HG03457 (cell line): ENCODE results near the gene SYNM.

ENCODE experiments used
- ATAC-seq: cut with Tn5 transposase; IDR thresholded peaks from one replicate; pipeline ENCODE4 v1.9.1; 2021; ENCODE audit warnings: moderate number of reproducible peaks; ENCODE audit not compliant: unreplicated experiment

Gene SYNM

GRCh38 chr15:99163271-99164062 lies 58.6 kb downstream of the SYNM start:
- no peak for ATAC-seq

- ATAC-seq = no peak
Measured at GRCh38 chr15:99164119-99164518, 59.2 kb downstream of the SYNM start.

DNA sequence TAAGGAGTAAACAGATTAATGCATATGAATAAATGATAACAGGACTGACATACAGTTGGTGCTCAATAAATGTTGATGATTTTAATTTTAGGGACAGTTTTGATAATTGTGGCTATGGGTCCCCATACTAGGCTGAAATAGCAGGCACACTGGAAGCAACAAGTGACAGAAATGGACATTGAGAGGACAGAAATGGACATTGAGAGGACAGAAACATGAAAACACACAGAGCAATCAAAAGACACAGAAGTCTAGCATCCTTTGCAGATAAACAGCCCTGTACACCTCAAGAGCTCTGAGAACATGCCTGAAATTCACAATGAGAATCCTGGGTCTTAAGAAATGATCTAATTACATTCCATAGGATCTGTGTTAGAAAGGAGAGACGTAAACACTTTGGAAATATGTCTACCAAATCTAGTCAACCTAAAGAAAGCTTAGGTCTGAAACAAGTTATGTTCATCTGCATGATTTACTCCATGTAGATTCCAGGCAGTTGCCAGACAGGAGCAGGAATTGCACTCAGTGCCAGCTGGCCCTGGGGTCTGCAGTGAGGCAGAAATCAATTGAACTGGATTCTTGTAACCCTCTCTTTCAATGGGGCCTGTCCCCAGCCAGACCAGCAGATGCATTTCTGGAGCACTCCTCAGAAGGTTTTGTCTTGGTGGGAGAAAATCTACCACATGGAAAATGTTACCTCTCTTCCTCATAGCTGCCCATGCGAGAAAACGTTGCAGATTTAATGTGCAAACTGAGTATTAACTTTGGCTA lies 60.3 kb downstream of the SYNM start:
- ATAC-seq = no peak

- no peak for ATAC-seq
Measured at GRCh38 chr15:99165956-99166689, 61.2 kb downstream of the SYNM start.

DNA sequence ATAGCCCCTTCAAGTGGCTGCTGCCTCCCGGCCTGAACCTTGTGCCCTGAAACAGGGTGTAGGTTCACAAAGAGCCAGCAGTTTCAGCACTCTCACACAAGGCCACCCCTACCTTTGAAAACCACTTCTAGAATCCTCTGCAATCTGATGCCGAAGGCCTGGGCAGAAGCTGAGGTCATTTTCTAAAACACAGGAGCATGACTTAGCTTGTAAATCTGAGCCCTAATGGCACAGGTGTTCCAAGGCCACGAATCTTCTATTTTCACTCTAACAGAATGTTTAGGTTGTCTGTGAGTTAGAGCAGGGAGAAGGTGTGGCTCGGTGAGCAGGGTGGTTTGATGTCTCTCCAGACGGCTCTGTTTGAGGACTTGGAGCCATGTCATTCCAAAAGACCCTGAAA lies 62.3 kb downstream of the SYNM start:
- no peak for ATAC-seq

DNA sequence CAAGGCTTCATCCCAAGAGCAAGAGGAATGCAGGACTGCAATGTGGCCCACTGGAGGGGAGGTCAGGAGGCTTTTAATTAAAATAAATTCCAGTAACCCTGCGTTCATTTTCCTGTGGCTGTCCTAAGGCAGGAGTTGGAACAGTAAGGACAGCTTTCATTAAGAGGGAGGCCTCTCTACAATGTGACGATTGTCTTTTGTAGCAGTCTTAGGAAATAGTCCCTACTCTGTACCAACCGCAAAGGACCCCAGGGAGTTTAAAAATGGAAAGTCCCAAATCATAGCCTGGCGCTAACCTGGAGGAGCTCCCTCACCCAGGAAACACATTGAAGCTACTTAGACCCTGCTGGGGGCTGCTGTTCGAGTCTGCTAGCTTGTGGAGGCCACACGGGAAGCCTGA lies 62.8 kb downstream of the SYNM start:
- ATAC-seq = no peak

DNA sequence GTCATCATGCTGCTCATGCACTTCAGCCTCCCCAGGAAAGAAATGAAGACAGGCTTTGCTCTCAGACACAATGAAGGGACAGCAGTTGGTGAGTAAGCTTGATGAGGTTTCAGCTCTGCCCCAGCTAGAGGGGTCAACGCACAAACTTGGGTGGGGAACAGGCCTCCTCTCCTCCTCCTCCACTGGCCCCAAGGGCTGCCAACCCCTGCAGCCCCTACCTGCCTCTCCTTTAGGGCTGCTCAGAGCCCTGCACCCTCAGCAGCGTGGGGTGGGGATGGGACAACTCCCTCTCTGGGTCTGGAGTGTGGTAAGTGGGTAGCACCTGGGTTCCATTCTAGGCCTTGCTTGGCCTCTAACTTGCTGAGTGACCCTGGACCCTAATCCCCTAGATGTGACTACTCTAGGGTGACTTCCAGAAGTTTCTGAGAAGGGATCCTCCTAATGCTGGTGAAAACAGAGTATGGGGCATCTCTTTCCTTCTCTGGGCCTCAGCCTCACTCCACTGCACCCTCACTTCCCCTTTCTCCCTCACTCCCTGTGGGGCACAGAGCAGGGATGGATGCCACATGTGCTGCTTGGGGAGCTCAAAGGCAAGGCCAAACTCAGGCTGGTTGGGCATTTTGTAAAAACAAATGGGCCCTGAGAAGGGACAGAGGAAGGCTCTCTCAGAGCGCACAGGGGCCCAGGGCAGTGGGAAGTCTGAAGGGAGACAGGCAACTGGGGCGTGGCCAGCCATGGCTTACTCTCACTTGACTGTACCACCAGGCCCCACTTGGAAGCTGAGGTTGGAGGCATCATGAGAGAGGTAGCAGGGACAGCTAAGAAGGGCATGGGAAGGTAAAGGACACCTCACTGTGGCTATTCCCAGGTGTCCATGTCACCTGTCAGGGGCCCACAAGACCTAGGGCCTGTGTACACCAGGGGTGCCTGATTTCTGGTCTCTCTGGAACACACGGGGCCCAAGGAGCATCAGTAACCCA lies 64.0 kb downstream of the SYNM start:
- no peak for ATAC-seq

DNA sequence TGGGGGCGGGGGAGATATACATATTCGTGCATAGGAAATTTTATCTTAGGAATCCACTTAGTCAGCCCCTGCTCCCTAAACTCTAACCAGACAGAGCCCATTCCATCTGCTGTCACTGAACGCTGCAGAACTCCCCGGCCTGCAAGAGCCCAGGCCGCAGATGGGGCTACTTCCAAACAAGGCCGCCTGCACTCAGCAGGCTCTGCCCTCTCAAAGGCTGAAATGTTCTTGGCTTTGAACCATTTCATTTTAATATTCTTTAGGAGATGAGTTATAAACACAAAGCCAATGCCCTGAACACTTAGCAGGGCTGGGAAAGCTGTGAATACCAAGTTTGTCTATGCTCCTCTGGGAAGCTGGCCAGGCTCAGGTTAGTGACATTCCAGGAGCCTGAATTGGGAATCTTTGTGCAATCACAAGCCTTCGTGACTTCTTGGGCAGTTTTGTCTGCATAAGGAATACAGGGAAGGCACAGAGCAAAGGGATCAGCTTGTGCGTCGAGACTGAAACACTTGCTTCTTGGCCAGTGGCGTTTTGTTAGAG lies 65.0 kb downstream of the SYNM start:
- ATAC-seq = no peak

DNA sequence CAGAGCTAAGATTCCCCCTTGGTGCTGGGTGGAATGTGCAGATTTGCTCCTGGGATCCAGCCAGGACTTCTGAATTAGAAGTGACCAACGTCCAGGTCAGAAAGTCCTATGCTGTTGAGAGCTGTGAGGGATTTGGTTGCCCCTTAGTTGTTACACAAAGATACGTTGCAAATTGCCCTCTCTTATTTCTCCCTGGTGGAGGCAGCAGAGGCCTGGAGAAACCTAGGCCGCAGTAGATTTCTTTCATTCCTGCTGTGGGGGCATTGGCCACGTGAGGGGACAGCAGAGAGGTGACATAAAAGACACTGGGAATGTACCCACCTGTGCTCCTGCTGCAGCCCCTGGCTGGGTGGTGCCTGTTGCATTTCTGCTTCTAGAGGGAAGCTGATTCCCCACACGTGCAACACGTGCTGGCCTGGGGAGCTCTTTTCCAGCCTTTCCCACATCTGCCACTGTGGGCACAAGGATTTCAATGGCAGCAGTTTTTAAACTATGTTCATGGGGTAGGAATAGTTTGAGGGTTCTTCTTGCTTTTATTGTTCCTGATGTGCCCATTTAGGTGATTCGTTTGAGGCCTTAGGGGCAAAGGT lies 65.7 kb downstream of the SYNM start:
- ATAC-seq = no peak

DNA sequence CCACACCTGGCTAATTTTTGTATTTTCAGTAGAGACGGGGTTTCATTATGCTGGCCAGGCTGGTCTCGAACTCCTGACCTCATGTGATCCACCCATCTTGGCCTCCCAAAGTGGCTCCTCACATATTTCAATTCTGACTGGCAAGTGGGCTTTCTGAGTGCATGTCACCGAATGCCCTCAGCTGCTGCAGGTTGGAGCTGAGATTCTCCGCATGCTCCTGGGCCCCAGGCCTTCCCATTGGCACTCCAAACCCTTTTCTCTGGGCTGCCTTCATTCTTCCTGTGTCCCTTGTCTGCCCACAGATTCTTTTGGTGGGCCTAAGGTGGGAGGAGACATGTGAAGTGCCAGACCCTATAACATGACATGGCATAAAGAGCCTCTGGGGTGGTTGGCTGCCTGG lies 67.3 kb downstream of the SYNM start:
- no peak for ATAC-seq

DNA sequence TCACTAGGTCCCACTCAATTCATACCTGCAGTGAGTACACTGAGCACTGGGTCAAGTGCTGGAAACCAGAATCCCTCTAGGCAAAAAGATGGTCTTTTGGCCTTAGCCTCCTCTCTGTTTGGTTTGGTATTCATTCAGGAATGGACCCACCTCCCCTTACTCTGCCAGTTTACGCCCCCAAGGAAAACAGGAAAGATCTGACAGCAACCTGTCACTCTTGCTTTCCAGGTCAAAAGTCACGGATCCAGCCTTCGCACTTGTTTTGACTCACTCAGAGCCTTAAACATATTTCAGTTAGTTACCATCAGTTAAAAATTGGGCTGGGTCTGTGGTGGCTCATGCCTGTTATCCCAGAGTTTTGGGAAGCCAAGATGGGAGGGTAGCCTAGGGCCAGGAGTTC lies 68.1 kb downstream of the SYNM start:
- ATAC-seq = no peak

- ATAC-seq = no peak
Measured at GRCh38 chr15:99174567-99175395, 69.9 kb downstream of the SYNM start.

- no peak for ATAC-seq
Measured at GRCh38 chr15:99176757-99177156, 71.9 kb downstream of the SYNM start.

- no peak for ATAC-seq
Measured at GRCh38 chr15:99177679-99178078, 72.8 kb downstream of the SYNM start.

GRCh38 chr15:99180086-99180963 lies 75.4 kb downstream of the SYNM start:
- ATAC-seq = no peak

GRCh38 chr15:99180964-99181306 lies 76.1 kb downstream of the SYNM start:
- ATAC-seq = no peak

DNA sequence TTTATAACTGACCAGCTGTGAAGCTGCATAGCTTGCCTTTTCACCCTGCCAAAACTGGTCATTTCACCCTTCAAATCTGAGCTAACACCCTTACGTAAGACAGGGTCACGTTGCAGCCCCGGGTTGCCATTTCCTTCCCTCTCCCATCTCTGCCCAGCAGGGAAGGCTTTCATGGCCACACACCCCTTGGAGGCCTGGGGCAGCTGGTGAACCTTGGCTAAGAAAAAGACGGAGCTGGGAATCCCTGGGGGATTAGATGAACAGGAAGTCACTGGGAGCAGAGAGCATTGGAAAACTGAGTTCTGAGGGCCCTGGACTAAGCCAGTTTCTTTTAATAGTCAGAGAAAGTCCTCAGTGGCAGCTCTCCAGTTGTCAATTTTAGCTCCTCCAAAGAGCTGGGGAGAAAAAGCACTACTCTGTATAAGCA lies 76.7 kb downstream of the SYNM start:
- no peak for ATAC-seq

GRCh38 chr15:99182791-99183190 lies 77.9 kb downstream of the SYNM start:
- no peak for ATAC-seq
